Measurements from ENCODE around the gene ANKRD44. TPM values are rescaled to one million over a fixed set of nuclear protein-coding genes. Genes with fewer than 3 reads are reported as not detected.

Gene ANKRD44
- total and polyA plus RNA-seq, 2 of the 8 experiments (the other 6 are each of a cell fraction or from before 2014, with no cell fraction given): 1.2 to 1.3 TPM

GRCh38 chr2:197348721-197349360, 38.3 kb upstream of the ANKRD44 start:
- Histone ChIP-seq H3K9me3 (ENCODE audit: insufficient read depth in 2 of 2, low read depth in 1 of 2, low read length in 1 of 2) (no peaks in the 10 kb centered on the region), H2BK15ac (ENCODE audit: low read length) (no peak overlapping the region), H4K91ac (replicated peaks; ENCODE audit: insufficient read length, low read length) (no peak overlapping the region), H3K23ac (ENCODE audit: insufficient read length) (no peak overlapping the region), H2AK5ac (ENCODE audit: low read depth, low read length) (no peak overlapping the region), H2BK120ac (replicated peaks; ENCODE audit: low read depth, low read length) (no peak overlapping the region), H3K56ac (replicated peaks; ENCODE audit: insufficient read length, low read depth, low read length) (no peak overlapping the region), H3K9ac (replicated peaks in 1 of 4; ENCODE audit: extremely low read depth in 1 of 4, low read depth in 3 of 4, low read length in 3 of 4) (no peak overlapping the region), H4K20me1 (replicated peaks in 1 of 2; ENCODE audit: control insufficient read depth in 1 of 2, insufficient read depth in 2 of 2, low read length in 2 of 2) (no peaks in the 10 kb centered on the region), H3K27me3 (replicated peaks in 1 of 4; ENCODE audit: control insufficient read depth in 3 of 4, extremely low read depth in 1 of 4, insufficient read depth in 3 of 4, low read length in 3 of 4) (no peaks in the 10 kb centered on the region; a peak in 1 of 7 replicates), H2AFZ (ENCODE audit: low read length) (no peak overlapping the region), H4K8ac (ENCODE audit: extremely low read depth, insufficient read depth, low read length) (no peak overlapping the region), H3K27ac (ENCODE audit: low read depth, low read length) (no peak overlapping the region), H3K4me1 (replicated peaks in 1 of 4; ENCODE audit: control insufficient read depth in 3 of 4, insufficient read depth in 4 of 4, low read length in 3 of 4) (no peaks in the 10 kb centered on the region), H3K23me2 (ENCODE audit: low read depth, low read length) (no peaks in the 10 kb centered on the region), H3K4ac (replicated peaks; ENCODE audit: insufficient read length, low read depth, low read length) (no peak overlapping the region), H3K79me1 (ENCODE audit: low read depth, low read length) (no peaks in the 10 kb centered on the region), H2BK12ac (ENCODE audit: low read depth, low read length) (no peak overlapping the region), H3K18ac (ENCODE audit: extremely low read depth, low read length) (no peak overlapping the region), H3K4me3 (ENCODE audit: extremely low read depth in 1 of 4, insufficient read depth in 2 of 4, low read depth in 3 of 4, low read length in 4 of 4) (no peak overlapping the region), H3K14ac (ENCODE audit: insufficient read length) (no peak overlapping the region), H3K4me2 (ENCODE audit: insufficient read depth in 1 of 2, low read depth in 2 of 2, low read length in 2 of 2) (no peak overlapping the region), H3K36me3 (ENCODE audit: control insufficient read depth in 2 of 4, insufficient read depth in 4 of 4, low read length in 3 of 4) (no peaks in the 10 kb centered on the region), H2BK20ac (ENCODE audit: low read length) (no peak overlapping the region), H4K5ac (ENCODE audit: insufficient read length, low read depth, low read length) (no peak overlapping the region), H2BK5ac (ENCODE audit: low read depth, low read length) (no peak overlapping the region), H3K79me2 (ENCODE audit: control insufficient read depth in 1 of 2, insufficient read depth in 2 of 2, low read length in 2 of 2) (no peaks in the 10 kb centered on the region)
- POLR2A ChIA-PET (ENCODE audit: partially characterized antibody): interaction anchor here (0.6 kb wide), 1 partner anchor 363 kb away, joined by 3 read pairs; no protein-coding TSS in a partner anchor
- no peak for FAIRE-seq
- DNase-seq (ENCODE audit: low read depth in 1 of 2, low spot score in 2 of 2): no peak
- CTCF ChIA-PET (ENCODE audit: partially characterized antibody): interaction anchor here (0.6 to 1.6 kb wide), 3 partner anchors 8 to 214 kb away, joined by 3 to 4 read pairs (median 3); no protein-coding TSS in a partner anchor
- WGBS, 2 experiments (ENCODE audit: extremely low coverage in 1 of 2, insufficient coverage in 1 of 2, insufficient read length in 1 of 2, insufficient replicate concordance in 2 of 2, low coverage in 1 of 2, low lambda C conversion rate in 2 of 2, missing lambda C conversion rate in 1 of 2): 71% methylated on average over 5 of the region's 5 CpGs; no CpG with 5 or more reads in 1 of the 2 experiments
- TF ChIP-seq FOSL1 (IDR thresholded peaks at IDR 0.05; ENCODE audit: insufficient read depth, low read depth, low read length) (no peak), NRF1 (IDR thresholded peaks at IDR 0.05; ENCODE audit: low read depth, low read length) (no peak), SAP30 (IDR thresholded peaks at IDR 0.05; ENCODE audit: insufficient read depth, insufficient replicate concordance, low read length) (no peak), SP4 (IDR thresholded peaks at IDR 0.05; ENCODE audit: low read length) (no peak), TAF7 (optimal IDR thresholded peaks at IDR 0.05; ENCODE audit: borderline replicate concordance, low read depth, low read length) (no peak), MAFK (IDR thresholded peaks at IDR 0.05; ENCODE audit: low read depth, low read length) (no peak)

All from H1 (cell line).